ENCODE measurements around the gene DDX25.

DNA sequence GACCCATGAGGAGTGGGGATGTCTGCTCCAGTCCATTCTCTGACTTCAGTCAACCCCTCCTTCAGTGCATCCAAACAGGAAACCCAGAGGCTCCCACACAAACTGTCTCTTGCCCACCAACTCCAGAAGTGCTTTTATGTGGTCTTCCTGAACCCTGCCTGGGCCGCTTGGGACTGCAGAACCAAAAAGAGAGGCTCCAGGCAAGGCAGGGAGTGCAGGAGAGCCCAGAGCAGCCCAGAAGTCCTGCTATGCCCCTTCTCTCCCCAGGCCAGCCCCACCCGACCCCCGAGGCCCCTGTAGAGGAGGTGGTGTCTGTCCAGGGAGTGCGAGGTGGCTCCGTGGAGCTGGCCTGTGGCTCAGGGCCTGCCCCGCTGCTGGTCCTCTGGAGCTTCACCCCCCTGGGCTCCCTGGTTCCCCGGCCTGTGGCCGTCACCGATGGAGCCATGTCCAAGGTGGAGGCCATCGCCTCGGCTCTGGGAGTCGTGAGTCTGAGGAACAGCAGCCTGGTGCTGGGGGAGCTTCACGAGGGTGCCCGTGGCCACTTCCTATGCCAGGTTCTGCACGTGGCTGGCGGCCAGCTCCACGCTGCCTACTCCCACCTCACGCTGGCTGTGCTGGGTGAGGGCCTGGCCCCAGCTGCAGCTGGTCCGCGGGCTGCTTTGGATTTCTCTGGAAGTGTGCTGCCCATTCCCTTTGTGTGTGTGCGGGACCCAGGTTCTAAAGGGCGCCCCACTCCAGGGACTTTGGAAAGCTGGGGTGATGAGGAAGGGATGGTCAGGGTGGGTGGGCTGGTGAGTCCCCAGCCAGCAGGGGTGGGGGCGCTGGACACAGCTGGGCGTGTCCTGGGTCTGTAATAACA, 43.3 kb downstream of the DDX25 start:
- TF ChIP-seq, protein P1, sequence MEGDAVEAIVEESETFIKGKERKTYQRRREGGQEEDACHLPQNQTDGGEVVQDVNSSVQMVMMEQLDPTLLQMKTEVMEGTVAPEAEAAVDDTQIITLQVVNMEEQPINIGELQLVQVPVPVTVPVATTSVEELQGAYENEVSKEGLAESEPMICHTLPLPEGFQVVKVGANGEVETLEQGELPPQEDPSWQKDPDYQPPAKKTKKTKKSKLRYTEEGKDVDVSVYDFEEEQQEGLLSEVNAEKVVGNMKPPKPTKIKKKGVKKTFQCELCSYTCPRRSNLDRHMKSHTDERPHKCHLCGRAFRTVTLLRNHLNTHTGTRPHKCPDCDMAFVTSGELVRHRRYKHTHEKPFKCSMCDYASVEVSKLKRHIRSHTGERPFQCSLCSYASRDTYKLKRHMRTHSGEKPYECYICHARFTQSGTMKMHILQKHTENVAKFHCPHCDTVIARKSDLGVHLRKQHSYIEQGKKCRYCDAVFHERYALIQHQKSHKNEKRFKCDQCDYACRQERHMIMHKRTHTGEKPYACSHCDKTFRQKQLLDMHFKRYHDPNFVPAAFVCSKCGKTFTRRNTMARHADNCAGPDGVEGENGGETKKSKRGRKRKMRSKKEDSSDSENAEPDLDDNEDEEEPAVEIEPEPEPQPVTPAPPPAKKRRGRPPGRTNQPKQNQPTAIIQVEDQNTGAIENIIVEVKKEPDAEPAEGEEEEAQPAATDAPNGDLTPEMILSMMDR (IDR thresholded peaks at IDR 0.05; ENCODE audit: poor library complexity): no peak
- no peak for TF ChIP-seq EZH2 (IDR thresholded peaks at IDR 0.05; ENCODE audit: borderline replicate concordance)

Data from hepatocyte (in vitro differentiated cells).